ENCODE results near the gene STRBP. TPM values are rescaled to one million over a fixed set of nuclear protein-coding genes. Genes with fewer than 3 reads are reported as not detected.

The STRBP gene
- 50.0 TPM for polyA plus RNA-seq (2013, experiment 1 of 2)
- polyA plus RNA-seq (2013, experiment 2 of 2): 58.3 TPM

DNA sequence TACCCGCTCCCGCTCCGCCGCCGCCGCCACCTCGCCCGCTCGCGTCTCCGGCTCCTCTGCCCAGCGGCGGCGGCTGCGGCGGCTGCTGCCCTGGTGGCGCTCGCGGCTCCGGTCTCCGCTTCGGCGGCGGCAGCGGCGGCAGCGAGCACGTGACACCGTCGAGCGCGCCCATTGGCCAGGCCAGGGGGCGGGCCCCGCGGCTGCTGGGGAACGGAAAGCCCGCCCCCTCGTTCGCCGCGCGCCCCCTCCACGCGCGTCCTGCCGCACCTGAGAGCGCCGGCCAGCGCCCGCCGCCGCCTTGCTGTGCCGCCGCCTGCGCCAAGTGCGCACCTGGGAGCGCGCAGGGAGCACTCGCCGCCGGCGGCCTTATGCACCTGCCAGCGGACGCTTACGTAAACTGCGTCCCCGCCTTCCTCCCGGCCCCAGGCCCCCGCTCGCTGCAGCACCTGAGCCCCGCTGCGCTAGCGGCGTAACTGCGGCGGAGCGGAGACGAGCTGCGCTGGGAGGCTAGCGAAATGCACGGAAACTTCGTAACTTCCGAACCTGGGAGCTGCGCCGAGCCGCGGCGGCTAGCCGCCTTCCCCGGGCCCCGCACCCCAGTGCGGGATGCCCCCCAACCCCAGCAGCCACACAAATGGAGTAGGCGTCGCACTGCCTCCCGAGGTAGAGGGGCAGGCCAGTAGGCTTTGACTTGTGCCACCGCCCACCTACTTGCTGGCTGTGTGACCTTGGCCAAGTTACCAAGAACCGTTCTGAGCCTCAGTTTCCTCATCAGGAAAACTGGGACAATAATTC, at the start of gene STRBP:
STRBP (minus strand) TSS at position 122 of the 795 bp plus-strand sequence. CDS start 84,452 bp downstream, outside the sequence.
- Histone ChIP-seq H3K9me3 (ENCODE audit: insufficient read depth, low read depth, low read length) (no peaks in the 10 kb centered on the region), H3K4me3 (ENCODE audit: low read length) (peak within 1 kb of the TSS; percentile 66), H3K4me1 (ENCODE audit: insufficient read depth, low read length) (peaks cover 24% of the 10 kb centered on the region), H3K27me3 (ENCODE audit: insufficient read depth, low read length) (peaks cover 12% of the 10 kb centered on the region; the same call in 1 of the 2 replicates), H3K36me3 (ENCODE audit: insufficient read depth, low read length) (no peaks in the 10 kb centered on the region), H3K9ac (ENCODE audit: low read depth, low read length) (peak within 1 kb of the TSS; percentile 59), H3K27ac (ENCODE audit: low read depth, low read length) (peak within 1 kb of the TSS; percentile 36; the same call in 1 of the 2 replicates)
- under 1% methylated on average over 97 of the region's 97 CpGs for WGBS

GRCh38 chr9:123316053-123316718, 47.8 kb upstream of the STRBP start:
- H3K36me3 ChIP-seq (ENCODE audit: insufficient read depth, low read length): no peaks in the 10 kb centered on the region
- no peak overlapping the region for H3K4me3 ChIP-seq (ENCODE audit: low read length)
- H3K27me3 ChIP-seq (ENCODE audit: insufficient read depth, low read length): no peaks in the 10 kb centered on the region
- whole genome bisulfite sequencing: 82% methylated on average over 7 of the region's 7 CpGs
- no peaks in the 10 kb centered on the region for H3K4me1 ChIP-seq (ENCODE audit: insufficient read depth, low read length)
- H3K9ac ChIP-seq (ENCODE audit: low read depth, low read length): no peak overlapping the region
- no peak overlapping the region for H3K27ac ChIP-seq (ENCODE audit: low read depth, low read length)
- H3K9me3 ChIP-seq (ENCODE audit: insufficient read depth, low read depth, low read length): no peaks in the 10 kb centered on the region

- Histone ChIP-seq H3K27ac (ENCODE audit: low read depth, low read length) (no peak overlapping the region), H3K27me3 (ENCODE audit: insufficient read depth, low read length) (no peaks in the 10 kb centered on the region), H3K9ac (ENCODE audit: low read depth, low read length) (no peak overlapping the region), H3K4me3 (ENCODE audit: low read length) (no peak overlapping the region), H3K9me3 (ENCODE audit: insufficient read depth, low read depth, low read length) (no peaks in the 10 kb centered on the region), H3K36me3 (ENCODE audit: insufficient read depth, low read length) (no peaks in the 10 kb centered on the region), H3K4me1 (ENCODE audit: insufficient read depth, low read length) (no peaks in the 10 kb centered on the region)
- WGBS: 89% methylated on average over 2 of the region's 2 CpGs
Measured at GRCh38 chr9:123315635-123316034, 47.2 kb upstream of the STRBP start.

- Histone ChIP-seq H3K9me3 (ENCODE audit: insufficient read depth, low read depth, low read length) (no peaks in the 10 kb centered on the region), H3K36me3 (ENCODE audit: insufficient read depth, low read length) (no peaks in the 10 kb centered on the region), H3K27ac (ENCODE audit: low read depth, low read length) (no peak overlapping the region), H3K4me1 (ENCODE audit: insufficient read depth, low read length) (no peaks in the 10 kb centered on the region), H3K4me3 (ENCODE audit: low read length) (no peak overlapping the region), H3K27me3 (ENCODE audit: insufficient read depth, low read length) (no peaks in the 10 kb centered on the region), H3K9ac (ENCODE audit: low read depth, low read length) (no peak overlapping the region)
- WGBS: 98% methylated on average over 6 of the region's 6 CpGs
Measured at GRCh38 chr9:123314617-123315016, 46.2 kb upstream of the STRBP start.

- H3K27me3 ChIP-seq (ENCODE audit: insufficient read depth, low read length): no peaks in the 10 kb centered on the region
- H3K36me3 ChIP-seq (ENCODE audit: insufficient read depth, low read length): no peaks in the 10 kb centered on the region
- H3K4me3 ChIP-seq (ENCODE audit: low read length): no peak overlapping the region
- H3K27ac ChIP-seq (ENCODE audit: low read depth, low read length): no peak overlapping the region
- 79% methylated on average over 4 of the region's 4 CpGs for WGBS
- no peak overlapping the region for H3K9ac ChIP-seq (ENCODE audit: low read depth, low read length)
- no peaks in the 10 kb centered on the region for H3K9me3 ChIP-seq (ENCODE audit: insufficient read depth, low read depth, low read length)
- H3K4me1 ChIP-seq (ENCODE audit: insufficient read depth, low read length): no peaks in the 10 kb centered on the region
Measured at GRCh38 chr9:123312306-123312877, 44.0 kb upstream of the STRBP start.

DNA sequence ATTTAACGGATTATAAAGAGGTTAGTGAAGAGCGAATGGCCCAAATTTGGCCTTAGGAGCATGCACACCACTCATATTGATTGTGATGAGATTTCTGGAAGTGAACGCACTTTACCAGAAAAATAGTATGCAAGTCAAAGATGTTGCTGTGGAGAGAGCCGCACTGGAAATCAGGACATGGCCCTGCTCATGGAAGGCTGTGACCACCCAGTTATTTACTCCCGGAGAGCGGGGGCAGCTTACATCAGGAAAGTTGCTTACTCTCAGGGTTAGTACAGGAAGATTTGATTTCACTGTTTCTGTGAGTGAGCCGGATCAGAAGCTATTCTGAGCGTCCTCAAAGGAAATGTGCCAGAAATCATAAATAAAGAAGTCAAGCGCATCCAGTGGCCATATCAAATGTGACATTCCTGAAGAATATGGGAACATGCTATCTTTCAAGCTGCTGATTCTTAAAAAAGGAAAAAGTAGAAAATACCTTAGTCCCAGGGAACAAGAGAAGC, 42.9 kb upstream of the STRBP start:
- H3K9me3 ChIP-seq (ENCODE audit: insufficient read depth, low read depth, low read length): no peaks in the 10 kb centered on the region
- H3K27ac ChIP-seq (ENCODE audit: low read depth, low read length): no peak overlapping the region
- H3K36me3 ChIP-seq (ENCODE audit: insufficient read depth, low read length): no peaks in the 10 kb centered on the region
- 91% methylated on average over 9 of the region's 9 CpGs for WGBS
- no peak overlapping the region for H3K4me3 ChIP-seq (ENCODE audit: low read length)
- H3K4me1 ChIP-seq (ENCODE audit: insufficient read depth, low read length): no peaks in the 10 kb centered on the region
- H3K9ac ChIP-seq (ENCODE audit: low read depth, low read length): no peak overlapping the region
- no peaks in the 10 kb centered on the region for H3K27me3 ChIP-seq (ENCODE audit: insufficient read depth, low read length)

GRCh38 chr9:123310551-123311249, 42.3 kb upstream of the STRBP start:
- 91% methylated on average over 4 of the region's 4 CpGs for WGBS
- Histone ChIP-seq H3K4me1 (ENCODE audit: insufficient read depth, low read length) (no peaks in the 10 kb centered on the region), H3K27me3 (ENCODE audit: insufficient read depth, low read length) (no peaks in the 10 kb centered on the region), H3K27ac (ENCODE audit: low read depth, low read length) (no peak overlapping the region), H3K36me3 (ENCODE audit: insufficient read depth, low read length) (no peaks in the 10 kb centered on the region), H3K9me3 (ENCODE audit: insufficient read depth, low read depth, low read length) (no peaks in the 10 kb centered on the region), H3K4me3 (ENCODE audit: low read length) (no peak overlapping the region), H3K9ac (ENCODE audit: low read depth, low read length) (no peak overlapping the region)

GRCh38 chr9:123309611-123310010, 41.2 kb upstream of the STRBP start:
- H3K9ac ChIP-seq (ENCODE audit: low read depth, low read length): no peak overlapping the region
- H3K36me3 ChIP-seq (ENCODE audit: insufficient read depth, low read length): no peaks in the 10 kb centered on the region
- no peak overlapping the region for H3K4me3 ChIP-seq (ENCODE audit: low read length)
- H3K9me3 ChIP-seq (ENCODE audit: insufficient read depth, low read depth, low read length): no peaks in the 10 kb centered on the region
- no peaks in the 10 kb centered on the region for H3K27me3 ChIP-seq (ENCODE audit: insufficient read depth, low read length)
- 100% methylated on average over 1 of the region's 1 CpG for WGBS
- no peaks in the 10 kb centered on the region for H3K4me1 ChIP-seq (ENCODE audit: insufficient read depth, low read length)
- no peak overlapping the region for H3K27ac ChIP-seq (ENCODE audit: low read depth, low read length)

DNA sequence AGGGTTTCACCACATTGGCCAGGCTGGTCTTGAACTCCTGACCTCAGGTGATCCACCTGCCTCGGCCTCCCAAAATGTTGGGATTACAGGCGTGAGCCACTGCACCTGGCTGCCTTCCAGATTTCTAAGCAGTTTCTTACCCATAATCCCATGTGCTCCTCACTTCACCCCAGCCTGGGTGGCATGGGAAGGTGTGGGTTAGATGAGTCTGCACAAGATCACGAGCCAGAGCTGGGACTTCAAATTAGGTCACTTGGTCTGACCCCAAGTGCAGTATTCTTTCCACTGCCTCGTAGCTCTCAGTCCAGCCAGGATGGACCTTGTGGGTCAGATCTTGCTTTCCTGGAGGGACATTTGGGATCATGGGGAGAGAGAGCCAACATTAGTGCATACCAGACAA, 37.5 kb upstream of the STRBP start:
- Histone ChIP-seq H3K36me3 (ENCODE audit: insufficient read depth, low read length) (no peaks in the 10 kb centered on the region), H3K9ac (ENCODE audit: low read depth, low read length) (no peak overlapping the region), H3K4me1 (ENCODE audit: insufficient read depth, low read length) (no peaks in the 10 kb centered on the region; the same call in 1 of the 2 replicates), H3K4me3 (ENCODE audit: low read length) (no peak overlapping the region), H3K27me3 (ENCODE audit: insufficient read depth, low read length) (no peaks in the 10 kb centered on the region), H3K27ac (ENCODE audit: low read depth, low read length) (no peak overlapping the region), H3K9me3 (ENCODE audit: insufficient read depth, low read depth, low read length) (no peaks in the 10 kb centered on the region)
- WGBS: 84% methylated on average over 4 of the region's 4 CpGs

DNA sequence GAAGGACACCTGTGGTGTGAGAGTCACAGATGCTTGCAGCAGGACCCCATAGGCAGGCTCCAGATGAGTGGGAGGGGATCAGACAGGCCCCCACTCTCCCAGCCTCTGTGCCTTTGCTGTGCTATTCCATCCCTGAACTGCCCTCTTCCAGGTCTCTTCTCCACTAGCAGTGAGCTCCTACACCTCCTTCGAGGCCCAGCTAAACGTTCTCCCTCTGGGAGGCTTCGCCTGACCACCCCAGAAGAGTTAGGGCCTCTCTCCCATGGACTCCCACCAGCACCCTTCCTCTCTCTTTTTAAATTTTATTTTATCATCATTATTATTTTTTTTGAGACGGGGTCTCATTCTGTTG, 35.9 kb upstream of the STRBP start:
- Histone ChIP-seq H3K27ac (ENCODE audit: low read depth, low read length) (no peak overlapping the region), H3K4me1 (ENCODE audit: insufficient read depth, low read length) (no peaks in the 10 kb centered on the region; the same call in 1 of the 2 replicates), H3K27me3 (ENCODE audit: insufficient read depth, low read length) (no peaks in the 10 kb centered on the region), H3K9ac (ENCODE audit: low read depth, low read length) (no peak overlapping the region), H3K36me3 (ENCODE audit: insufficient read depth, low read length) (no peaks in the 10 kb centered on the region), H3K9me3 (ENCODE audit: insufficient read depth, low read depth, low read length) (no peaks in the 10 kb centered on the region), H3K4me3 (ENCODE audit: low read length) (no peak overlapping the region)
- whole genome bisulfite sequencing: 91% methylated on average over 4 of the region's 4 CpGs
